SK-MEL-5 (cell line): Measurements from ENCODE around the gene RNF125. TPM values are rescaled to one million over a fixed set of nuclear protein-coding genes. Genes with fewer than 3 reads are reported as not detected.
"Not testable (repeated sequence)": the region's sequence is repeated elsewhere in the genome, so short reads cannot be mapped to it uniquely, and the experiment has no call there.

Experiments used
- DNase-seq: peaks from one replicate; pipeline ENCODE4 v3.0.0-alpha.2; 2016; ENCODE audit warnings: low read depth, low spot score
- in situ Hi-C: cut with HindIII; loops from 2 replicates; pipeline ENCODE4 v1.10.0; 2016; ENCODE audit warnings: low sequenced_read_pairs, high pct_unique_total_duplicates, low pct_unique_long_range_greater_than_20kb
- total RNA-seq: library from RNA; depleted of rRNA; stranded (reverse); fragments of >200 nt; shearing (Covaris generic); gene quantifications from 2 replicates; pipeline ENCODE4 v1.2.3, GENCODE V29; 2014

RNF125 gene
- total RNA-seq, 1 experiment from 2014 or later: 41.4 TPM

DNA sequence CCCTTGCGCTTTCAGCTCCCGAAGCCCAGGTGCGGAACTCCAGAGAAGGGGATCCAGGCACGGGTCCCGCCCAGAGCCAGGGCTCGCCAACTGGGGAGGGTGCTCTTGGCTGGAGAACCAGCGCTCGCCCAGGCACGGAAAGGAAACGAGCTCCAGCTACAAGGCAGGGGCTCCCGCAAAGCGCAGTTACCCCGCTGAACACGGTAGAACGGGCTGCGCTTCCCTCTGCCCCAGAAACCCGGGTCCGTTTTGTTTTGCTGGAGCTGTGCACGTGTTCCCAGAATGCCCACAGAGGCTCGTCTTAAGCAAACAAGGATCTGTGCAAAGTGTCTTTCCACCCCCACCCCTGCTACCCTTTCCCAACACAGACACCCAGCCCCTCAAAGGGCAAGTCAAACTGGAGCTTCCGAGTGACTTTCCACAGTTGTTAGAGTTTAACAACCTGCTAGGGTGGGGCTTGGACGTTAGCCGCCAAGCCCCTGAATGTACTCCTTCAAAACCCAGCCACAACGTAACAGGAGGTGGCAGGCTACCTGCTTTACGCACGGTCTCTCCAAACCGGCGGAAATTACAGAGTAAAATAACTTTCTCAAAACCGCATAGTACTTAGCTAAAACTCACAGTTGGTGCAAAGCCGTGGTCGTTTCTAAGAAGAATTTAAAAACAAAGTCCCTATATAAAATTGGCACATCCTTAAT lies 775 bp downstream of the RNF125 start:
- DNase-seq: peak; percentile 12
- in situ Hi-C loops: no loop called here

DNA sequence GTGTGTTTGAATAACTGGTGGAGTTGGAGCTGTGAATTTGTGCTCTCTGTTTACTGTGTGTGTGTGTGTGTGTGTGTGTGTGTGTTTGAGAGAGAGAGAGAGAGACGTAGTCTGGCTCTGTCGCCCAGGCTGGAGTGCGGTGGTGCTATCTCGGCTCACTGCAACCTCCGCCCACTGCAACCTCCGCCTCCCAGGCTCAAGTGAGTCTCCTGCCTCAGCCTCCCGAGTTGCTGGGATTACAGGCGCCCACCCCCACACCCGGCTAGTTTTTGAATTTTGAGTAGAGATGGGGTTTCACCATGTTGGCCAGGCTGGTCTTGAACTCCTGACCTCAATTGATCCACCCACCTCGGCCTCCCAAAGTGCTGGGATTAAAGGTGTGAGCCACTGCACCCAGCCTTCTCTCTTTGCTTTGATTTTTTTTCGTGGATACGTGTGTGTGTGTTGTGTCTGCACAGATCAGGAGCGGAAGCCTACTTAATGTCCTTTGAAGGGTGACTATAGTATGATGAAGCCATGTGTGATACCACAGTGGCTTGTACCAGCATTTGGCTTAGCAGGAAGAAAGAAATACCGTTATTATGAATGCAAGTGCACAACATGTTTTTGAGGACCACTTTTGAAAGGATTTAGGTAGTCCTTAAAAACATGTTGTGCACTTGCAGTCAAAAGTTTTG lies 1.5 kb downstream of the RNF125 start:
- DNase-seq, in situ Hi-C loops: not testable (repeated sequence)

DNA sequence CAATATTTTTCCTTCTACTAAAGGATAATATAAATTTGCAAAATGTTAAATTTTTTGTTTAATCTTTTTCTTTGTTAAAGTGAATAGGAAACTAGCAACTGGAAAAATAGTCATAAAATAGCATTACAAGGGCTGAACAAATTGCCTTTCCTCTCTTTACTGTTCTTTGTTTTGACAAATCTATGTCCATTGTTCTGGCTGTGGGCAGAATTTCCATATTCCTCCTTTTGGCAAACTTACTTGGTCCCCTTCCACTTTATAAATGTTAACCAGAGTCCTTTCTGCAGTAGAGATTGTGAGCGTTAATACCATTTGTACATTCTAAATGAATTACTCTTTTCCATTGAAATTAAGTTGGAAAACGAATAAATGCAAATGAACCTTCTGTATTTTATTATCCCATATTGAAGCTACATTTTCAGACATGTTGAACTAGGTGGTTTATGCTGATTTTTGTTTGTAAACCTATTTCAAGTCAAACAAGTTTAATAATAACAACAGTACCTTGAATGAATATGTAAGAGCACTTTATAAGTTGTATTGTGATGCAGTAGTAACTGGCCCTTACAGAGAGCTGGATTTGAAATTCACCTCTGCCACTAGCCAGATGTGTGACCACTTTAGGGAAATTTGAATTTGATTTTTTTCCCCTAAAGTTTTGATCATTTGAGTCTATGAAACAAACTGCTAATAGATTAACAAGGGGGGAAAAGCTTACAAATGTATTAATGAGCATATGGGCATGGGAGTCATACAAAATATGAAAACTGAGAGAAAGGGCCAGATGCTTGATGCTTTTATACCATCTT lies 3.3 kb downstream of the RNF125 start:
- in situ Hi-C loops: no loop called here
- DNase-seq: no peak

DNA sequence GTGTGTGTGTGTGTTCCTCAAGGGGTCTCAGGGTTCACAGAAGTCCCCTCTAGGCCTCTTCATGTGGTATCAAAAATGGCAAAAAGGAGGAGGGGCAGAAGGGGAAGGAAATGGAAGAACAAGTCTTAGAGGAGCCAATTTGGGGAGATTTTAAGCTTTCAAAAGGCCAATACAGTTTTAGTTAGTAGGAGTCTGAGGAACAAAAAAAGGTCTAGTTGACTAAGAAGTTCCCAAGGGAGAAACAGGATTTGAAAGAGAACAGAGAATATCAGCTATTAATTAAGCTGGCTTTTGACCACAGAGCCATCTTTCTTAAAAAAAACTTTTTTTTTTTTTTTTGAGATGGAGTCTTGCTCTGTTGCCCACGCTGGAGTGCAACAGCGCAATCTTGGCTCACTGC lies 7.1 kb downstream of the RNF125 start:
- DNase-seq: no peak
- in situ Hi-C loops: no loop called here

DNA sequence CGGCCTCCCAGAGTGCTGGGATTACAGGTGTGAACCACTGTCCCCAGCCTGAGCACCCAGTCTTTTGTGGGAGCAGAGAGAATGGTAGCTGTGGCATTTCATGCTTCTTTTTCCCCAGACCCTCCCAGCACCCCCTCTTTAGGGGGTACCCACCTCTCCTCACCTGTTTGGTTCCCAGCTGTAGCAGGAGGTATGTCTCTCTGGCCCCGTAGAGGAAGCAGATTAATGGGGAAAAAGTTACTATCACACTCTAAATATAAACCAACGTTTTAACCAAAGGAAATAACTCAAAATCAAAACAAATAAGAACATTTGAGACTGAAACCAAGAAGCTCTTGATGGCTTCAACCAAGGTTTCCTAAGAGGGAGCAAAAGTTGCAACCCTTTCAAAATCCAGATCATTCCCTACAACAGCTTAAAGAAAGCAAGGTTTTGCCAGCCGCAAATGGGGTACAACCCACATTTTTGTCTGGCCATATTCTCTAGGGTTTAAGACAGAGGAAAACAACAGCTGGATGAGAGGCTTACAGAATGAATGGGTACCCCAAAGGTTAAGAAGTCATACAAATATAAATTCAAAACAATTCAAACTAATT lies 8.0 kb downstream of the RNF125 start:
- in situ Hi-C loops: no loop called here
- DNase-seq: no peak

DNA sequence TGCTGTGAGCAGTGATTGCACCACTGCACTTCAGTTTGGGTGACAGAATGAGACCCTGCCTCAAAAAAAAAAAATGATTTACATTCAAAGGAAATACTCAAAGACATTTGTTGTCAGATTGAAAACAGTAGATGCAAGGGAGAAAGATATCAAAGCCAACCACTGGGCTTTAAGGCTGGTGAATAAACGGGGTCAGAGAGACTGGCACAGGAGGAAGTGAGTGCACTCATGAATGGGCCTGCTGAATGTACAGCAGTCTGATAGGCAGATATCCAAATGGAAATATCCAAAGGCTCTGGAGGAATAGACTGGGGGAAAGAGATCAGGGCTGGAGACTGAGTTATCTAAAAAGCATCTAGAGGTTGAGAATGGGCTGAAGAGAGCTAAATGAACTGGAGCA lies 10.9 kb downstream of the RNF125 start:
- no peak for DNase-seq
- in situ Hi-C loops: no loop called here

DNA sequence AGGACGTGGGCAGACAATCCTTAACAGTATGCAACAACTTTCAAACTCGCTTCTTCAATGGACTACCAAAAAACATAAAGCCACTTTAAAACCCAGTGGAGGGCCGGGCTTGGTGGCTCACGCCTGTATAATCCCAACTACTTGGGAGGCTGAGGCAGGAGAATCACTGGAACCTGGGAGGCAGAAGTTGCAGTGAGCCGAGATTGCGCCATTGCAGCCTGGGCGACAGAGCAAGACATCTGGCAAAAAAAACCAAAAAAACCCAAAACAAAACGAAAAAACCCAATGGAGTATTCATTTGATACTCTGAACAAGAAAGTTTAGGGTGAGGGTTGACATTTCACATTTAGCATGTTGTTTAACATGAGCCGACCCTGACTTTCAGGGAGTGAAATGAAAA lies 14.0 kb downstream of the RNF125 start:
- in situ Hi-C loops: no loop called here
- DNase-seq: no peak

DNA sequence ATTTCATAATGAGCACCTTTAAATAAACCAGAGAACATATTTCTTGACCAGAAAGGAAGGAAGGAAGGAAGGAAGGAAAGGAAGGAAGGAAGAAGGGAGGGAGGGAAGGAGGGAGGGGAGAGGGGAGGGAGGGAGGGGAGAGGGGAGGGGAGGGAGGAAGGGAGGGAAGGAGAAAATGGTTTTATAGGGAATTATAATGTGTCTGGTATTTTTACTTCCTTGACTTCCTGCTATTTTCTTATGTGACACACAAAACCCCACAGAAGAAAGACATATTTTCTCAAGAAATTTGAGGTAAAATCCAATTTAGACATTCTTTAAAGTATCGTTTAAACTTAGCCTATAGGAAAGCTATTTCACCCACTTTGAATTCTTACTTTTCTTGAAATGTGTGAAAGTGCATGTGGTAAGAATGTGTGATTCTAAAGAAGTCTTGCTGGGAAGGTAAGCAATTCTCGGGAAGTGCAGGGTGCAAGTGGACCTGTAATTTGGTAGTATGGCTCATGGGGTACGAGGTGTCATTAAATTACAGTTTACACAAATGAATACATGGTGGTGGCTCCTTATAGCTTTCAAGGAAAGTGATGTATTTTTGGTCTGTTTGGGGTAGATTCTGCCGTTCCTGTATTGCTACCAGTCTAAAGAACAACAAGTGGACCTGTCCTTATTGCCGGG lies 18.0 kb downstream of the RNF125 start:
- in situ Hi-C loops: no loop called here
- DNase-seq: no peak

DNA sequence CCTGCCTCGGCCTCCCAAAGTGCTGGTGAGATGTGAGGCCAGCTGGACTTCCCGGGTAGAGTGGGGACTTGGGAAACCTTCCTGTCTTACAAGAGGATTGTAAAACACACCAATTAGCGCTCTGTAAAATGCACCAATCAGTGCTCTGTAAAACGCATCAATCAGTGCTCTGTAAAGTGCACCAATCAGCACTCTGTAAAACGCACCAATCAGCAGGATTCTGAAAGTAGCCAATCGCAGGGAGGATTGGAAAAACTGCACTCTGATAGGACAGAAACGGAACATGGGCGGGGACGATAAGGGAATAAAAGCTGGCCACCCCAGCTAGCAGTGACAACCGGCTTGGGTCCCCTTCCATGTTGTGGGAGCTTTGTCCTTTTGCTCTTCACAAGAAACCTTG lies 19.0 kb downstream of the RNF125 start:
- in situ Hi-C loops: no loop called here

DNA sequence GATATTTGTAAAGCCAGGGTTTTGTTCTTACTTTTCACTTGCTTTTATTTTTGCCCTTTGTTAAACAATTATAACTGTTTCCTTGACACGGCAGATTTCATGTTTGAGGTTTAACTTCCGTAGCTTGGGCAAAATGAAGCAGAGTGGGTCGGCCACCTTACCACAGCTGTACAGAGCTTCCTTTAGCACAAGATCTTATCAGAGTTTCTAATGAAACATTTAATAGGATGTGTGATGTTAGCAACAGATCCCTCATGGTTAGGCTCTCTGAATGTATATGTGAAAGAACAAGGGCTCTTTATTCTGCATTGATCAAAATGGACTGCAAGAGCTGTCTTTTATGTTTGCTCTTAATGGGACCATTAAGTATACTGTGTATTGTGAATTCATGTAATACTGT lies 22.3 kb downstream of the RNF125 start:
- in situ Hi-C loops: no loop called here
- peak; percentile 97 for DNase-seq

More for the DNA sequence above, 19.0 kb downstream of the RNF125 start:
- DNase-seq: no peak

DNA sequence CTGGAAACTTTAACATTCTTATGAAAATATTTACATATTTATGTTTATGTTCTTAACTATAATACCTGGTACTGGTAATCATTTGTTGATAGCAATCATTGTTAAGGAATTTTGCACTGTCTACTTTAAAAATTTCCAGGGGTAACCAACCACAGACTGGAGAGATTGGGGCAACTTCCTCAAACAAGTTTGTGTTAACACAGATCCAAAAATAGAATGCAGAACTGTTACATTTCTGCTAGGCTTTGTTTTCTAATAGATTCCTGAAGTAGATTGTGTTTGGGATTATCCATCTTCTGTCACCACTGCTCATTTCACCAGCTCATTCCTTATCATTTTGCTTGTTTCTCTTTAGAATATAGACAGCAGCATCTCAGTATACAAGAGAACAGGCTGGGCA lies 23.7 kb downstream of the RNF125 start:
- no peak for DNase-seq
- in situ Hi-C loops: no loop called here

DNA sequence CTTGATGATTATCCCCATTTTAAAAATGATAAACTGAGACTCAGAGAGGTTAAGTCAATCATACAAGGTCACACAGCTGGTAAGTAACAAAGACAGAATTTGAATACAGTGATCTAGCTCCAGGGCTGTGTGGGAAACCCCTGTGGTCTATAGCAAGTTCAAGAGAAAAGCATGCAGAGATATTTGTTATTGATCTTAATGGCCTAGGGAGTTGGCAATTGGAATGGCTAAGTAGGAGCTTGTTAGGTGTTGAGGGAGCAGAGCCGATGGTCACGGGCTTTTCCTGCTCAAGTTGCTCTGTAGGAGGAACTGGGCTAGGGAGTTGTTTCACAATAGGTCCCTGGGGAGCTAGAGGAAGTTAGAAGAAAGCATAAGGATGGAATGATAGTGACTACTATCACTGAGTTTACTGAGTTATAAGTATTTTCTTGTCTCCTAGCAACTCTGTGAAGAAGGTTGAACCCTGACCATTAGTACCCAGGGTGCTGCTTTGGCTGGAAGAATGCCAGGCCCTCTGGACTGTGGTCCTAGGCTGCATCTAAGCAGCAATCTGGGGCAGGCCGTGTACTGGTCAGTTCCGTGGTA lies 30.0 kb downstream of the RNF125 start:
- in situ Hi-C loops: no loop called here
- peak; percentile 74 for DNase-seq

DNA sequence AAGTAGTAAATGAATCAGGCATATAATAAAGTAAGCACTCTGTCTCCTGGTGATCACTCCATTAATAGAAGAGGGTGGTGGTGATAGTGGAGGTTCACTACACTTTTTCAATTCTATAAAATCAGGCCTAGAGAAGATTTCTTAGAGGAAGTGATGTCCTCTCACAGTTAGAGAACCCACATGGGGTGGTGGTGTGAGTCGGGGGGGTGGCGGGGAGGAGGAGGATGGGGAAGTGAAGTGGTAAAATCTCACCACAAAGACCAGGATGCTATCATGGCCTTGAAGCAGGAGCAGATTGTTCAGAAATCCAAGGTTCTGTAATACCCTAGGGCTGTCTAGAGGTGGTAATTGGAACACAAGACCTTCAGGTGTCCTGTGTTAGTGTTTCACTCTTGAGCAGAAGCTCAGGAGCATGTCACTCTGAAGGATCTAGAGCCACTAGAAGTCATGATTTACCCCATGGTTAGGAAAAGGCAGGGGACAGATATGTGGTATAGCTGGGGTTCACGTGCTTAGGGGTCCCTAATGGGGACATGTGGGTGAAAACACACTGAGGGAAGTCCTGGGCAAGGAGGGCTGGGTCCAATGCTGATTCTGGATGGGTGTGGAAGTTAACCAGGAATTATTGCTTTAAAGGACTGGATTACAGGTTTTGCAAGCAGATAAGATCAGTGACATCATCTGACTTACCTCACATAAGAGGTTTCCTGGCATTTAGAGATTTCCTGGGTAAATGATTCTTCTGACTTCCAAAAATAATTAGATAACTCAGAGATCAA lies 31.0 kb downstream of the RNF125 start:
- no peak for DNase-seq
- in situ Hi-C loops: no loop called here

DNA sequence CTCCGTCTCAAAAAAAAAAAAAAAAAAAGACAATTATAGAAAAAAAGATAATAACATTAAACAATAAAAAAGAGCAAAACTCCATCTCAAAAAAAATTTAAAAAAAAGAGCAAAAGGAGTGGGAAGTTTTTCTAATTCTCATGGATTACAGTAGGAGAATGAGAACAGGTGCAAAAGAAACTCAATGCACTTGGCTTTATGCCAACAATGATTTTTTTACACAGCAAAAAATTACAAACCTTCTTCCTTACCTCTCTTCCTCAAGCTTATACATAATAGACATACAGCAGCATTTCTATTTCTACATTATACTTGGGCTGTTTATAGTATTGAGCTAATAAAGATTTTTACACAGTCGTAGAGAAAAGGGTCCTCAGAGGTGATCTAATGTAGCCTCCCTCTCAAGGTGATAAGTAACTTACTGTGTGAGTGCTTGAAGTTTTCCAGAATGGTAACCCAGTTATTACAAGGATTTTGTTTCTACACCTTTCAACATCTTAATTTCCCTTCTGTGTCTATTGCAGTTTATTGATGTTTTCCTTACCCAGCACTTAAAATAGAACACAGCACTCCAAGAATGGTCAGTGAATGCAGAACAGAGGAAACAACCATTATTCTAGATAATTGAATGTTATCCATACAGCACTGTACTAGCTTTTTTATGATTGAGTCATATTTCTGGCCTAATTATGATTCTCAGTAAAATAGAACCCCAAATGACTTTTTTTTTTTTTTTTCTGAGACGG lies 38.2 kb downstream of the RNF125 start:
- no peak for DNase-seq
- in situ Hi-C loops: no loop called here

DNA sequence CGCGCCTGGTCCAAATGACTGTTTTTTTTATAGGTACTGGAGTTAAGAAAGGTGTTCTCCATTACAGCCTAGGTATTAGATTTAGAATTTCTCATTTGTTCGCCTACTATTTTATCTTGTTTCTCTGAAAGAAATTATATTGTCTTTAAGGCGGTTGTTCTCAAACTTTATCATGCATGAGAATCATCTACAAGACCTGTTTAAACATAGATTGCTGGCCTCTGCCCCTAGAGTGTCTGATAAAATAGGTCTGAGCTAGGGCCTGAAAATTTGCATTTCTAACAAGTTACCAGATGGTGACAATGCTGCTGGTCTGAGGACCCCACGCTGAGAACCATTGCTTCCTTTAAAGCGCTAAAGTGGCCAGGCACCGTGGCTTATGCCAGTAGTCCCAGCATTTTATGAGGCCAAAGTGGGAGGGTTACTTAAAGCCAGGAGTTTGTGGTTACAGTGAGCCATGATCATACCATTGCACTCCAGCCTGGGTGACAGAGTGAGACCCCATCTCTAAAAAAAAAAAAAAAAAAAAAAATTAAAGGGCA lies 39.1 kb downstream of the RNF125 start:
- no peak for DNase-seq
- in situ Hi-C loops: no loop called here

DNA sequence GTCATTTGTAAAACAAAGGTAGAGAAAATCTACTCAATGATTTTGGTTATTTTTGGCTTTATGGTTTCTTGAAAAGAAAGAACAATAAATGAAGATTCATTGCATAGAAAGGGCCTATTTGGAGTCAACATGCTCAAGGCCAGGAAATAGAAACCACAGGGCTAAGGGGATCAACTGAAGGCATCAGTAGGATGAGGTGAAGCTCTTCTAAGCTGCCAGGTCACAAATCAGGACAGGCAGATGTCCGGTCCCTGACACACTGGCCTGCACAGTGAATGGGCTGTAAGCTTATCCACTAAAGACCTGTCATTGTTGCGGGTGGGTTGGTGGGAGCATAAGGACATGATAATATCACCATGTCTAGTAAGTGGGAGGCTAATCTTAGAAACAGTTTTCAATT lies 41.4 kb downstream of the RNF125 start:
- in situ Hi-C loops: no loop called here
- DNase-seq: peak; percentile 20
